Stimulated activated CD8-positive, alpha-beta memory T cell treated with anti-CD3 and anti-CD28 coated beads, Interleukin-4, amount 100 ng/mL, for 48 hours (primary cell): ENCODE results near the gene FGD6.

ENCODE experiments used
- DNase-seq: peaks from one replicate; pipeline ENCODE4 v3.0.0-alpha.2; 2020

The FGD6 gene

DNA sequence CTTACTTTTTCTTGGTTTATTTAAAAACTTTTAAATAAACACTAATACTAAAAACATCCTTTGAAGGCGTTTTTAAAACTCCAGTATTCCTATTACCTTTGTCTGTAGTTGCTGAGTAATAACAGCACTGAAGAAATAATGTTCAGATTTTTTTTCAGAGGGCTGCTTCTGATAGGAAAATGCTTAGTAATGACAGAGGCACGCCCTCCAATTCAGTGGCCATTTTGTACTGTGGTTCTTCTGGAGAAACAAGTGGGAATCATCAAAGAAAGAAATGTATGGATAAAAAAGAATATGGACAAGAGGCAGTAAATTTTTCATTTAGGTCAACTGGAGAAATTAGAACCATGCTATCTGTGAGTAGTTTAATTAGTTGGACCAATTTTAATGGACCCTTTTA lies 13.9 kb upstream of the FGD6 start:
- no peak for DNase-seq

DNA sequence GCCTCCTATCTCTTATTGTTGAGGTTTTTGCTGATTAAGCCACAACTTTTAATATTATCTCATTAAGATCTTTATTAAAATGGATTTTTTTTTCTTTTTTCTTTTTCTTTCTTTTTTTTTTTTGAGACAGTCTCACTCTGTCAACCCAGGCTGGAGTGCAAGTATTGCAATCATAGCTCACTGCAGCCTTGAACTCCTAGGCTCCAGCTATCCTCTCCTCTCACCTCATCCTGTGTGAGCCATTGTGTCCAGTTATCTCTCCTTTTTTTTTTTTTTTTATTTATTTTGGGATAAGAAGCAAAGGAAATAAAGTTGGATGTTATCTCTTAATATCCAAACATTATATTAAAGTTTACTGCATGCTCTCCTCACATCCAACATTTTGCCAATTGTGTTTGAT lies 13.0 kb upstream of the FGD6 start:
- no peak for DNase-seq

DNA sequence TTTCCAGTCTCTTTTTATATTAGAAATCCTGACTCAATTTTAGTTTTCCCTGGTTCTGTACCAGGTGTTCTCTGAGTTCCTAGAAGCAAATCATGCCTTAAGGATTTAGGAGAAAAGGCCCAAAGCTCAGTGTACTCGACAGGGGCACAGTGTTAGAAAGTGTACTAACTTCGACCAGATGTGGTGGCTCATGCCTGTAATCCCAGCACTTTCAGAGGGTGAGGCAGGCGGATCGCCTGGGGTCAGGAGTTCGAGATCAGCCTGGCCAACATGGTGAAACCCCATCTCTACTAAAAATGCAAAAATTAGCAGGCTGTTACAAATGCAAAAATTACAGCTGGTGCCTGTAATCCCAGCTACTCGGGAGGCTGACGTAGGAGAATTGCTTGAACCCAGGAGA lies 12.4 kb upstream of the FGD6 start:
- no peak for DNase-seq

DNA sequence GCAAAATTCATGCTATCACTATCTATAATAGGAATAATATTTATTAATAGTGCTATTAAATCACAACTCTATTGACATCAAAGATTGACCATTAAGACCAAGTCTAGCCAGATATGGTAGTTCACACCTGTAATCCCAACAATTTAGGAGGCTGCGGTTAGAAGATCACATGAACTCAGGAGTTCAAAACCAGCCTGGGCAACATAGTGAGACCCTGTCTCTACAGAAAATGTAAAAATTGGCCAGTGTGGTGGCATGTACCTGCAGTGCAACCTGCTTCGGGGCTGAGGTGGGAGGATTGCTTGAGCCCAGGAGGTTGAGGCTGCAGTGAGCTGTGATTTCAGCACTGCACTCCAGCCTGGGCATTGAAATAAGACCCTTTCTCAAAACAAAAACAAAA lies 11.3 kb upstream of the FGD6 start:
- no peak for DNase-seq

DNA sequence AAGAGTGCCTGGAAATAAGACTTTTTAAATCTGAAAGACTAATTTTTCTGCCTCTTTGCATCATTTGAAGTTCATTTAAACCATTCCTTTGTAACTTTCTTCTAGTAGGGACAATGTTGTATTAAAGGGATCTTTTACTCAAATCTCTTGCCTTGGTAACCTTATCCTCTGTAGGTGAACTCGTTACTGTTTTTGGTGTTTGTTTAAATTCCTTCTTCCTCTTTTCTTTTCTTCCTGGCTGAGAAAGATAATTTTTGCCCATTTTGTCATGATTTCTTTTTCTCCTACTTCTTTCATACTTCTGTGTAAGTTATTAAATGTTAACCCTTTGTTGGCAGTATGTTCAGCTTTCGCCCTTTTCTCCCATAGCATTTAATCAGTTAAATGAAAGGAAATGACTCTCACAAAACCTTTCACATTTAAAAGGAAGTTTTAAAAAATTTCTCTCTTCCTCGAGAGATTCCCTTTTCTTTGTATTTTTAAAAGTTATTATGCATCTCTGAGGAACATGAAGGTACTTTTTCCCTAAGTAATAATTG lies 10.6 kb upstream of the FGD6 start:
- DNase-seq = no peak

DNA sequence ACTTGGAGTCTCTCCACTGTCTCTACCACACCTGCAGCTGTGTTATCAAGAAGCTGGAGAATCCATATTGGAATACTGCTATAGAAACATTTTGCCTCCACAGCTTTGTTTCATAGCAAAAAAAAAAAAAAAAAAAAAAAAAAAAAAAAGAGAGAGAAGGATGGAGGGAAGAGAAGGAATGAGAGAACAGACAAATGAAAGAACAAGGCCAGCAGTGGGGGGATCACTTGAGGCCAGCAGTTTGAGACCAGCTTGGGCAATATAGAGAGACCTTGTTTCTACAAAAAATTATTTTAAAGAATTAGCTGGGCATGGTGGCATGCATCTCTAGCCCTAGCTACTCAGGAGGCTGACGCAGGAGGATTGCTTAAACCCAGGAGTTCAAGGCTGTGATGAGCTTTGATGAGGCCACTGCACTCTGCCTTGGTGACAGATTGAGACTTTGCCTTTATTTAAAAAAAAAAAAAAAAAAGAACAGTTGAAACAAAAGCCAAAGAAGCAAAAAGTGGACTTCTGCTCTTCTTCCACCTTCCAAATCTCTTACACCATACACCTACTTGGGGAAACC lies 8.5 kb upstream of the FGD6 start:
- DNase-seq = no peak

DNA sequence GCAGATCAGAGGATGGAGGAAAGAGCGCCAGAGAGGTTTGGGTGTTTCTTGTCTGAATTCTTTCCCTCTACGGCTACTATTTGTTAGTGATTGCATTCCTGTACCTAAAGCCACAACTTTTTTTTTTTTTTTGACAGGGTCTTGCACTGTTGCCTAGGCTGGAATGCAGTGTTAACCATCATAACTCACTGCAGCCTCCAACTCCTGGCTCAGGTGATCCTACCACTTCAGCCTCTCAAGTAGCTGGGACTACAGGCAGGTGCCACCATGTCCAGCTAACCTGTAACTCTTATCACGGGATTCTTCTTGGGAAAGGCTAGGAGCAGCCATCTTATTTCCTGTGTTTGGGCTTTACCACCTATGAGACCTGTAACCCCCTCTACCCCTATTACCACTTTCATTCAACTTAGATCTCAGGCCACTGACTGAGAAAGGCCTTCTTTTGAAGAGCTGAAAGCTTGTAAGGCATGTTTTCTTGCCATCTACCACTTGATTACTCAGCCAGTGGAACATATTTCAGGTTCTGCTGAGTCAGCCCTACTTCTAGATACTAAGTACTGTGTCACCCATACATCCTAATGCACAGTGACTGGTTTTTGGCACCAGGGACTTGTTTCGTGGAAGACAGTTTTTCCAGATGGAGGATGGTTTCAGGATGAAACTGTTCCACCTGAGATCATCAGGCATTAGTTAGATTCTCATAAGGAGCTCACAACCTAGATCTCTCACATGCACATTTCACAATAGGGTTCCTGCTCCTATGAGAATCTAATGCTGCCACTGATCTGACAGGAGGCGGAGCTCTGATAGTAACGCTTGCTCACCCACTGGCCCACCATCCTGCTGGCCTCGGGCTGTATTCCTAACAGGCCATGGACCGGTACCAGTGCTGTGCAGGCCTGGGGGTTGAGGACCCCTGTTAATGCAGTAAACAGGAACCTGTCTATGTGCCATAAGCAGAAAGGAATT lies 7.2 kb upstream of the FGD6 start:
- no peak for DNase-seq

DNA sequence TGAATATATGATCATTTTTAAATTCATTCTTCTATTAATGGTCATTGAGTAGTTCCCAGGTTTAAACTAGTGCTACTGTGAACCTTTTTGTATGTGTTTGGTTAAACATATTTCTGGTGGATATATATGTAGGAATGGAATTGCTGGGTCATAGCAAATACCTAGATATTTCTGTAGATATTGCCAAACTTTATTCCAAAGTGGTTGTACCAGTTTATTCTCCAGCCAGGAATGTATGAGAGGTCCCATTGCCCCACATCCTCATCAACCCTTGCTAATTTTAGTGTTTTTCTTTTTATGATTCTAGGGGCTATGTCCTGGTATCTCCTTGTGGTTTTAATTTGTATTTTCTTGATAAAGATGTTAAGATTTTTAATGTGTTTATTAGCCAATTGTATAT lies 3.5 kb upstream of the FGD6 start:
- DNase-seq = no peak

DNA sequence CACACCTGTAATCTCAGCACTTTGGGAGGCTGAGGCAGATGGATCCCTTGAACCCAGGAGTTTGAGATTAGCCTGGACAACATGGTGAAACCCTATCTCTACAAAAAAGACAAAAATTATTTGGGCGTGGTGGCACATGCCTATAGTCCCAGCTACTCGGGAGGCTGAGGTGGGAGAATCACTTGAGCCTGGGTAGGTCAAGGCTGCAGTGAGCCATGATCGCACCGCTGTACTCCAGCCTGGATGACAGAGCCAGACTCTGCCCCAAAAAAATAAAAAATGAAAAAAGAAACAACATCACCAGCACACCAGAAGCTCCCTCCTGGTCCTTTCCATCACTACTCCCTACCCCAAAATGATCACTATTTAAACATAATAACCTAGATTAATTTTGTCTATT lies 2.9 kb upstream of the FGD6 start:
- no peak for DNase-seq

DNA sequence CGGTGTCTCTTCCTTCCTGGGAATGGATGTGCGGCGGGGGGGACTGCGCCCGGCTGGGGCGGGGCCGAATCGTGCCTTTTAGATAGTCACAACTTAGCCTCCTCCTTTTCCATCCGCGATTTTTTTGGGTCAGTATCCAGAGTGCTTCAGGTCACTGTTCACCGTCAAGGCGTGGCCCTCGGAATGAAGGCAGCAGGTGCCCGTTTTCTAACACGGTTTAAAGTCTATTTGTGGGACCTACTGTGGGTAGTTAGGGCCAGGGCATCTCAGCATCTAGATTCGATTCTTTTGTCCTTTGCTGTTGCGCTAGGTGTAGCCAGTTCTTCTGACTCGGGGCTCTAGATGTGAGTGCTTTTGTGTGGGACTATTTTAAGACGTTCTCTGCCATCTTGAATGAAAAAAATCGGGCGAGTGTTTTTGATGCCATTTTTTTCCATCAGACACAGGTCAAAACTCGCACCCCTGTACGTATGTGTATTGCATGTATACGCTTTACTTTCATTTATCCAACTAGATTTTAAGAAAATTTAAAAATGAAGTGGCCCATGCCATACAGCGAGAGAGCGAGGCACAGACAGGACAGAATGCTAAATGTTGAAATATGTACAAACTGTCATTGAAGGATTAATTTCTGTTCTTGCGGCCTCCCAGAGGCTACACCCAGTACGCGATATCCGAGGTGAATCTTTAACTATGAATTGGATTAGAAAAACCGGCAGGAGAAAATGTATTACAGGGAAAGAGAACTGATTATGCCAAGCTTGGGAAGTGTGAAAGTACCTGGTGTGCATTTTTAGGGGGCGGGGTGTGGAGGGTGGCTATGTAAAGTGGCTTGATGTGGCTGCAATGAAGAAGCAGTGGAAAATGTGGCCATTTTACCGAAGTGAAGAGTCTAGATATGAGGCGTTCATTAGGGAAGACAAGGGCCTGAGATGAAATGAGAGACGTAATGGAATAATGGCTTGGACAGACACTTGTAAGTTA lies 1.2 kb upstream of the FGD6 start:
- DNase-seq = peak; percentile 63

DNA sequence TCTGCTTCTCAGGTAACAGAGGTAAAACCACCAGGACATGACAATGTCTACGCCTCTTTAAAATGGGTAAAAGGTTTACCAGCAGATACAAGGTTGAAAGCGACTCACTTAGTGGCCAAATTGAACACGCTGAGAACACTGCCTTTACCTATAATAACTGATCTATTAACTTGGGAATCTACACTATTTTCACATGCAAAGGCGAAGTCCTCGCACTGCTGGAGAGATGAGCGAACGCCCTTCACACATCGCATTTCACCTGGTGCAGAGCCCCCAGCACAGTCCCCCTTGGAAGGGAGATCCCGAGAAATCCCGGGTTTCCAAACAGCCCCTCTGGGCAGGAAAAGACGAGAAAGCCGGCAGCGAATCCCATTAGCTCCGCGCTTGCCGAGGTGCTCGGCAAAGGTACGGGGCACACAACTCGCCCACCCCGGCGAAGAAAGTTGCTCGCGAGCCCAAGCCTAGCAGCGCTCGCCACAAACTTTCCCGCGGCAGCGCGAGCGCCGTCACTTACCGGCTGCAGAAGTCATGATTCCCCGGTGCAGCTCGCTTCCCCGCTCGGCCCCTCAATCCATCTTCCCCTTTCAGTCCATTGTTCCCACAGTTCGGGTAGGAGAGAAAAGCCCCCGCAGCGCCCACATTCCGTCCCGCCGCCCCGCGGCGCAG lies 423 bp downstream of the FGD6 start:
- DNase-seq = no peak

DNA sequence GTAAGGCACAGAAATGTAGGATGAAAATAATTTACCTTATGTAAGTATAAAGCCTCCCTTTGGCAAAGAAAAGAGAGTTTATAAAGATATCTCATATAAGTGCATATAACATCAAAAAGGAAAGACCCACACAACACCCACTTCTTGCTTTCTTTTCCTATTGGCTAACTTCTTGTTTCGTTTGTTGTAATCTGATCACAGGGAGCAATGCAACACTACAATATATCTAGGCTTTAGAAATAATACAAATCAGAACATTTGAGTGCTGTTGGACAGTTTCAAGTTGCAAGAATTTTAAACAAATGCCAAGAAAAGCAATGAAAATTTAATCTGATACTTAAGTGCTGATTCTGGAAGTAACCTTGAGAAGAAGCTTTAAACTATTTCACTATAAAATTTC lies 1.3 kb downstream of the FGD6 start:
- DNase-seq = no peak

DNA sequence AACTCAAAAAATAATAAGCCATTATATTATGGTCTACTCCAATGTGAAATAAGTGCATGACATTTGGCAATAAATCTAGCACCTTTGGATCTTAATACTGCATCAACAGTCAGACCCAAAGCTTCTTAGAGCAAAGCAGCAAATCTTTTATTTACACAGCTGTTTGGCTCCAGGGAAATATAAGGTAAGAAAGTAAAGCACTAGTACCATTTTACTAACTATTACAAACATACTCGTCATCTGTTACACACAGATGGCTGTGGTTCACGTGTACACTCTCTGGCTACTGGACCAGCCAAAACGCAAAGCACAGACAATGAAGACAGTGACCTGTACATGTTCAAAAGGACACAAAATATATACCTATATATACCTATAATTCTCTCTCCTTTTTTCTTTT lies 2.8 kb downstream of the FGD6 start:
- DNase-seq = no peak

DNA sequence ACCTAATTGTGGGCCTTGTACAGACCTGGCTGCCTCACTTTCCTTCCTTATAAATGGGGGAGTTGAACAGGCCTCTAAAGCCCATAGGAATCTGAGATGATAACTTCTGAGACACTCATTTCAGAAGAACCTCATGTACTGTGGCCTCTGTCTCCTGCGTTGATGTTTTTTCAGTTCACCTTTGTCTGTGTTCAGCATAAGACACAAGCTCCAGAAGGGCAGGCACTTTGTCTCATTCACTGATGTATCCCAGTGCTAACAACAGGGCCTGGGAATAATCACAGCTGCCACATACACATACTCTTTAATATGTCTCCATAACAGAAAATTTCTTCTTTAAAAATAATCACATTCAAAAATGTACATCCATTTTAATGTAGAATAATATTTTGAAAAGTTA lies 3.3 kb downstream of the FGD6 start:
- DNase-seq = no peak

DNA sequence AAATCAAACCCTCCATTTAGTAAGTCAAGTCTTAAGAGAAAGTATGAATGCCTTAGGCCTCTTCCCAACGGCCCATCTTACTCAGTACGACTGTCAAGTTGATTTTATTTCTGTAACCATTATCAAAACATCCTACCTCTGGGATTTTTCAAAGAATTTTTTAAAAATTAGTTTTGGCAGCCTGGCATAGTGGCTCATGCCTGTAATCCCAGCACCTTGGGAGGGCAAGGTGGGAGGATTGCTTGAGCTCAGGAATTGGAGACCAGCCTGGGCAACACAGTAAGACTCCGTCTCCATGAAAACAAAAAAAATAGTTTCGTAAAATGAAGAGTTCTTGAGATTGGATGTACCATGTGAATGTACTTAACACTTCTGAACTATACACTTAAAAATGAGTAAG lies 4.1 kb downstream of the FGD6 start:
- DNase-seq = no peak

DNA sequence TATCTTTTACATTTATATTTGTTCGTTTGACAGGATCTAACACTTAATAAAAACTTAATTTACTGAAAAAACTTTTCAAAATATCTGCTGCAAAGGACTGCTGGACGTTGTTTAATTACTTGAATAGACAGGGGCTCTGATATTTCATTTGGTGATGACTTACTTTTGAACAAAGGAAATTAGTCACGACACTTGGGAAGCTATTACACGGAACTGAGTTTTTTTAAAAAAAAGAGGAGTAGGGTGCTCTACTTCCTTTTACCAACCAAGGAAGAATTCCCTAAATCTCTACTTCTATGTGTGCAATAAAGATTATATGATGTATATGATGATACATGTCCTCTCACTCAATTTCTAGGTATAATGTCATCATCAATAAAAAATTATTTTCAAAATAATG lies 4.7 kb downstream of the FGD6 start:
- no peak for DNase-seq

DNA sequence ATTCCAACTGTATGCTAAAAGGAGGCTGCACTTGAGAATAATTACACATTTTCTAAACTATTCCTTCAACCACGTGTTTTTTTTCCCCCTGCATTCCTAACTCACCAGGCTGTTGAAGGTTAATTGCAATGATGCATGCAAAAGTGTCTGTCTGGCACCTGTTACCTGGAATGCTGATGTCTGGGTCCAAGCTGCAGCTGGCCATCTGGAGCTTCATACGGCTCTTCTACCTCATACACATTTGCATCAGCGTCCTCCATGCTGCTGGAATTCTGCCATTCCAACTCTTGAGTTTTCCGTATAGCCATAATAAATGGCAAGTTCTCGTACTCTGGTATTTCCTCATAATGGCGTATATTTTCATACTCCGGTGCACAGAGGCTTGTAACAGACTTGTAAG lies 8.6 kb downstream of the FGD6 start:
- DNase-seq = no peak

DNA sequence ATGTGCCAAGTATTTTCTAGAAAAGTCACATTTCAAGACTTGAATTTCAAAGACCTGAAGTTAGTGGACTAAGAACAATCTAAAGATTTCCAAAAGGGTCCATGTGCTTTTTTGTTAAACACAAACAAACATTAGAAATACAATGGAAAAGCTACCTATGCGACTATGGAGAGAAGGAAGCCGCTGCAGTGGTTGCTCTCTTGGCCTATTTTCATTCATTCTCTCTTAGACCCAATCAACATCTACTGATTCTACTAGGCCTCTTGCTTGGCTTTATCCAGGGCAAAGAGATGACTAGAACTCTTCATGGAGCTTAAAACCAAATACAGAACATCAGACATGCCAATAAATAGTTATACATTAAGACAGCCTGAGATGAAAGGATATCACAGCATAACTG lies 9.9 kb downstream of the FGD6 start:
- DNase-seq = no peak

DNA sequence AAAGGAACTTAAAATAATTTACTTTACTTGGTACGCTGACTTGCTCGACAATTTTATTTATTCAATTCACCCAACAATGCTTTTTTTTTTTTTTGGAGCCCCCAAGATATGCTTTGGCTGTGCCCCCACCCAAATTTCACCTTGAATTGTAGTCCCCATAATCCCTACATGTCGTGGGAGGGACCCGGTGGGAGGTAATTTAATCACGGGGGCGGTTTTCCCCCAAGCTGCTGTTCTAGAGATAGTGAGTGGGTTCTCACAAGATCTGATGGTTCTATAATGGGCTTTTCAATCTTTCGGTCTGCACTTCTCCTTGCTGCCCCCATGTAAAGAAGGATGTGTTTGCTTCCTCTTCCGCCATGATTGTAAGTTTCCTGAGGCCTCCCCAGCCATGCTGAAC lies 10.4 kb downstream of the FGD6 start:
- no peak for DNase-seq

DNA sequence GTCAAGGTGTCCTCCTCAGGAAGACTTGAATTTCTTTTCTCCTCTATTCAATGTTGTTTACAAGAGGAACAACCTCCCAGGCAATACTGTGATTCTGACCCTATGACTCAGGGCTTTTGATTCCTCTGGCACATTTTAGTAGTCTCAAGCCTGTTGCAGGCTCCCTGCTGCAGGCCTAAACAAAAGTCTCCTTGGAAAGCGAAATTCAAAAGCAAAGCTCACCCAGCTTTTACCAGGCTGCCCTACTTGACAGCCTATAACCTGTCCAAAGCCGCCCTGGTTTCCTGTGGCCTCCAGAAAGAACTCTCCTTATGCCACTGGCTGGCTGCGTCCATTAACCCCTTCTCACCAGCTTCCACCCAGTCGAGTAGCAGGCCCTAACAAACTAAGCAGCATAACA lies 11.6 kb downstream of the FGD6 start:
- DNase-seq = no peak

DNA sequence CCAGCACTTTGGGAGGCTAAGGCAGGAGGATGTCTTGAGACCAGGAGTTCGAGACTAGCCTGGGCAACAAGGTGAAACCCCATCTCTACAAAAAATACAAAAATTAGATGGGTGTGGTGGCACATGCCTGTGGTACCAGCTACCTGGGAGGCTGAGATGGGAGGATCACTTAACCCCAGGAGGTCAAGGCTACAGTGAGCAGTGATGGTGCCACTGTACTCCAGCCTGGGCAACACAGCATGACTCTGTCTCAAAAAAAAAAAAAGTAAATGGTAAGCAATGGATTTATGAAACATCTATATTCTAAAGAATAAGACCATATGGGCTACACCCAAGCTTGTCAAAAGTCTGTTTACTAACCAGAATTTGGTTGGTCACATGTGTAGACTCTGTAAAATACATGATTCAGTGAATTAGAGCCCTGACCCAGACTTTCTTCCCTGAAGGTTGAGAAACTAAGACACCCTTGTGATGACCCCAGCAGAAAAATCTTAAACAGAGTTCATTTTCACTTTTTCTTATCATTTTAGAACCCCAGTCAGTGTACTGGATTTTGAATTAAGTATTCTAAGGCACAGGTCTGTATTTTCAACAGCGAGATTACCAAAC lies 12.1 kb downstream of the FGD6 start:
- DNase-seq = no peak
